Esophagus muscularis mucosa (tissue), 4 donors: Measurements from ENCODE around the gene PIM1. TPM values are rescaled to one million over a fixed set of nuclear protein-coding genes. Genes with fewer than 3 reads are reported as not detected.

Experiments
- DNase-seq: peaks from one replicate; pipeline ENCODE4 v3.0.0-alpha.2; 2017; ENCODE audit errors: extremely low spot score
- H3K27ac ChIP-seq, 4 donors: fragments of 200-600 bp; sonication (generic); replicated peaks in 1 of 4; 1 replicate in 3 of 4; 2 replicates in 1 of 4; pipeline ENCODE4 v1.5.1; 2016 to 2019; ENCODE audit warnings: mild to moderate bottlenecking in 1 of 4
- H3K27me3 ChIP-seq, 4 donors: fragments of 200-600 bp; sonication (generic); one replicate each; pipeline versions ENCODE4 v1.5.1 to v1.6.0; 2016 to 2019
- H3K36me3 ChIP-seq, 4 donors: fragments of 200-600 bp; sonication (generic); one replicate each; pipeline ENCODE4 v1.5.1; 2016 to 2019
- H3K4me1 ChIP-seq, 4 donors: fragments of 200-600 bp; sonication (generic); one replicate each; pipeline ENCODE4 v1.5.1; 2016 to 2019
- H3K4me3 ChIP-seq, 4 donors: fragments of 200-600 bp; sonication (generic); 1 replicate in 2 of 4; 2 replicates in 2 of 4; pipeline ENCODE4 v1.5.1; 2016 to 2019; ENCODE audit warnings: mild to moderate bottlenecking in 4 of 4, moderate library complexity in 1 of 4
- H3K9me3 ChIP-seq, 4 donors: fragments of 200-600 bp; sonication (generic); 1 replicate in 3 of 4; 2 replicates in 1 of 4; pipeline ENCODE4 v1.5.1; 2016 to 2019
- EP300 ChIP-seq: sonication (generic); formaldehyde crosslinking; IDR thresholded peaks from one replicate; pipeline ENCODE4 v1.6.1; 2017; ENCODE audit warnings: antibody characterized with exemption
- POLR2A ChIP-seq: fragments of 450-650 bp; IDR thresholded peaks from one replicate; pipeline ENCODE4 v1.6.1; 2017; ENCODE audit warnings: antibody characterized with exemption, moderate library complexity, mild to moderate bottlenecking, low read depth
- POLR2AphosphoS5 ChIP-seq, 2 donors: sonication (generic); formaldehyde crosslinking; IDR thresholded peaks; one replicate each; pipeline ENCODE4 v1.6.1; 2017; ENCODE audit warnings: antibody characterized with exemption in 2 of 2
- WGBS: methylation state at CpG from one replicate; pipeline ENCODE4 v1.1.5; 2018; 5-methylcytosine and 5-hydroxymethylcytosine counted together
- intact Hi-C: fragments of 100-400 bp; cut with DNase I; formaldehyde crosslinking; loops from one replicate; pipeline ENCODE4 v1.15.1; 2023
- total RNA-seq, 4 donors: library from RNA; depleted of rRNA; stranded (reverse); fragments of >200 nt; gene quantifications; one replicate each; pipeline versions ENCODE4 v1.1.0 to v1.2.1, GENCODE V29; 2016
- TF ChIP-seq, protein P1 (sequence below), 3 experiments: fragments of 200-600 bp in 2 of 3; fragments of 450-650 bp in 1 of 3; sonication (generic) in 2 of 3; IDR thresholded peaks; one replicate each; pipeline ENCODE4 v1.5.1; 2017 to 2019; ENCODE audit warnings: antibody characterized with exemption in 3 of 3, mild to moderate bottlenecking in 2 of 3, moderate library complexity in 1 of 3

PIM1 gene
- total RNA-seq, 4 donors from 2014 or later, result 26.0 to 176 (median 26.5) TPM

GRCh38 chr6:37200085-37200484 is 30.1 kb downstream of the PIM1 start:
- H3K36me3 ChIP-seq, result no peaks in the 10 kb centered on the region
- intact Hi-C loops, result loop anchor here (10.0 kb wide), 1 partner anchor 425 kb away; no protein-coding TSS in a partner anchor
- peaks cover 0 to 3% (median 0%) of the 10 kb centered on the region in 4 donors for H3K4me1 ChIP-seq
- DNase-seq, result no peak
- H3K27me3 ChIP-seq, result no peaks in the 10 kb centered on the region
- no peak overlapping the region for H3K4me3 ChIP-seq
- TF ChIP-seq POLR2AphosphoS5 (IDR thresholded peaks at IDR 0.05) (no peak), POLR2A (no peak), EP300 (no peak)
- TF ChIP-seq, protein P1, sequence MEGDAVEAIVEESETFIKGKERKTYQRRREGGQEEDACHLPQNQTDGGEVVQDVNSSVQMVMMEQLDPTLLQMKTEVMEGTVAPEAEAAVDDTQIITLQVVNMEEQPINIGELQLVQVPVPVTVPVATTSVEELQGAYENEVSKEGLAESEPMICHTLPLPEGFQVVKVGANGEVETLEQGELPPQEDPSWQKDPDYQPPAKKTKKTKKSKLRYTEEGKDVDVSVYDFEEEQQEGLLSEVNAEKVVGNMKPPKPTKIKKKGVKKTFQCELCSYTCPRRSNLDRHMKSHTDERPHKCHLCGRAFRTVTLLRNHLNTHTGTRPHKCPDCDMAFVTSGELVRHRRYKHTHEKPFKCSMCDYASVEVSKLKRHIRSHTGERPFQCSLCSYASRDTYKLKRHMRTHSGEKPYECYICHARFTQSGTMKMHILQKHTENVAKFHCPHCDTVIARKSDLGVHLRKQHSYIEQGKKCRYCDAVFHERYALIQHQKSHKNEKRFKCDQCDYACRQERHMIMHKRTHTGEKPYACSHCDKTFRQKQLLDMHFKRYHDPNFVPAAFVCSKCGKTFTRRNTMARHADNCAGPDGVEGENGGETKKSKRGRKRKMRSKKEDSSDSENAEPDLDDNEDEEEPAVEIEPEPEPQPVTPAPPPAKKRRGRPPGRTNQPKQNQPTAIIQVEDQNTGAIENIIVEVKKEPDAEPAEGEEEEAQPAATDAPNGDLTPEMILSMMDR (IDR thresholded peaks at IDR 0.05), result no peak
- 67% methylated on average over 5 of the region's 5 CpGs for whole genome bisulfite sequencing
- no peaks in the 10 kb centered on the region for H3K9me3 ChIP-seq
- H3K27ac ChIP-seq, result no peak overlapping the region

DNA sequence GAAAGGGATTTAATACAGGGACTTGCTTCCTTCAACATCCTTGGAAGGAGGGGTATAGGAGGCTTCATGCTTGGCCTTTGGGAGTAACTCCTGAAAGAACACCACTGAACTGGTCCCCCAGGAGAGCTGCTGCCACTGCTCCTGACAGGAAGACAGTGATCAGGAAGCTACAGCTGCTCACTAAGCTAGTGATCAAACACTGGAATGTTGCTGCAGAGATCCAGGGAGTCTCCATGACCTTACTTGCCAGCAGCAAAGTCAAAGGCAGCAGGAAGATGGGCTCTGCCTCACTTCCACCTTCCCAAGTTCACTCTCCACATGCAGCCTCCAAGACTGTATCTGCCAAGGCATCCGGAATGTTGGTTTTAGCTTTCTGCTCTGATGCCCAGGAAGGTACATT is 31.8 kb downstream of the PIM1 start:
- Histone ChIP-seq H3K4me3 (no peak overlapping the region), H3K9me3 (no peaks in the 10 kb centered on the region), H3K27me3 (no peaks in the 10 kb centered on the region), H3K27ac (no peak overlapping the region), H3K4me1 (peaks cover 0 to 3% (median 0%) of the 10 kb centered on the region in 4 donors), H3K36me3 (no peaks in the 10 kb centered on the region)
- intact Hi-C loops, result loop anchor here (10.0 kb wide), 1 partner anchor 427 kb away; no protein-coding TSS in a partner anchor
- 91% methylated on average over 1 of the region's 1 CpG for WGBS
- TF ChIP-seq EP300 (no peak), POLR2A (no peak), POLR2AphosphoS5 (IDR thresholded peaks at IDR 0.05) (no peak)
- no peak for DNase-seq

GRCh38 chr6:37202788-37203491 is 33.0 kb downstream of the PIM1 start:
- intact Hi-C loops, result loop anchor here (10.0 kb wide), 1 partner anchor 428 kb away; no protein-coding TSS in a partner anchor
- TF ChIP-seq POLR2A (no peak), POLR2AphosphoS5 (IDR thresholded peaks at IDR 0.05) (no peak), EP300 (no peak)
- TF ChIP-seq, protein P1 (IDR thresholded peaks at IDR 0.05), result no peak
- no peaks in the 10 kb centered on the region for H3K9me3 ChIP-seq
- no peak overlapping the region for H3K4me3 ChIP-seq
- H3K36me3 ChIP-seq, result no peaks in the 10 kb centered on the region
- H3K4me1 ChIP-seq, result peaks cover 0 to 3% (median 0%) of the 10 kb centered on the region in 4 donors
- no peak for DNase-seq
- whole genome bisulfite sequencing, result 73% methylated on average over 7 of the region's 7 CpGs
- no peak overlapping the region for H3K27ac ChIP-seq
- H3K27me3 ChIP-seq, result no peaks in the 10 kb centered on the region

DNA sequence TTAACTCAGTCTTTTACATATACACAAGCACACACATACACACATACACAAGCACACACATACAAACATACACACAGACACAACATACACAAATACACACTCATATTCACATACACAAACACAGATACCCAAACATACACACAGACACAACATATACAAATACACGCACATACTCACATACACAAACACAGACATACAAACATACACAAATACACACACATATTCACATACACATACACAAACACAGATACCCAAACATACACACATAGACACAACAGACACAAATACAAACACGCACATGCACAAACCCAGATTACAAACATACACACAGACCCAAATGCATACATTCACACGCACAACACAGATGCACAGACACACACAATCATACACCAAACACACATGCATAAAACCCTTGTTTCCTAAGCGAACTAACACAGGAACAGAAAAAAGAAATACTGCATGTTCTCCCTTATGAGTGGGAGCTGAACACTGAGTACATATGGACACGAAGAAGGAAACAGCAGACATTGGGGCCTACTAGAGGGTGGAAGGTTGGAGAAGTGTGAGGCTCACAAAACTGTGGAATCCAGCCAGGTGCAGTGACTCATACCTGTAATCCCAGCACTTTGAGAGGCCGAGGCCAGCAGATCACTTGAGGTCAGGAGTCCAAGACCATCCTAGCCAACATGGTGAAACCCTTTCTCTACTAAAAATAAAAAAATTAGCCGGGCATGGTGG is 34.2 kb downstream of the PIM1 start:
- WGBS, result 70% methylated on average over 7 of the region's 7 CpGs

More for the DNA sequence above, 34.2 kb downstream of the PIM1 start:
- no peak for DNase-seq
- Histone ChIP-seq H3K4me3 (no peak overlapping the region), H3K27ac (no peak overlapping the region), H3K36me3 (no peaks in the 10 kb centered on the region), H3K9me3 (no peaks in the 10 kb centered on the region), H3K27me3 (no peaks in the 10 kb centered on the region), H3K4me1 (peaks cover 0 to 3% (median 0%) of the 10 kb centered on the region in 4 donors)
- TF ChIP-seq POLR2A (no peak), EP300 (no peak), POLR2AphosphoS5 (IDR thresholded peaks at IDR 0.05) (no peak)
- TF ChIP-seq, protein P1 (IDR thresholded peaks at IDR 0.05), result no peak
- intact Hi-C loops, result loop anchor here (10.0 kb wide), 1 partner anchor 429 kb away; no protein-coding TSS in a partner anchor
